ENCODE measurements around the gene SMARCAD1.

SMARCAD1 gene

GRCh38 chr4:94228493-94229216 is 21.0 kb downstream of the SMARCAD1 start:
- no peak for DNase-seq (ENCODE audit: low read depth)

- DNase-seq (ENCODE audit: low read depth), result no peak
These were observed 24.9 kb downstream of the SMARCAD1 start for GRCh38 chr4:94232519-94232918.

- DNase-seq (ENCODE audit: low read depth), result no peak
These were observed 28.2 kb downstream of the SMARCAD1 start for GRCh38 chr4:94235825-94236224.

- no peak for DNase-seq (ENCODE audit: low read depth)
These were observed 29.6 kb downstream of the SMARCAD1 start for GRCh38 chr4:94237271-94237670.

- no peak for DNase-seq (ENCODE audit: low read depth)
These were observed 30.5 kb downstream of the SMARCAD1 start for GRCh38 chr4:94238160-94238559.

- no peak for DNase-seq (ENCODE audit: low read depth)
These were observed 32.7 kb downstream of the SMARCAD1 start for GRCh38 chr4:94240384-94240783.

- DNase-seq (ENCODE audit: low read depth), result no peak
These were observed 36.6 kb downstream of the SMARCAD1 start for GRCh38 chr4:94244087-94244828.

GRCh38 chr4:94244829-94245185 is 37.1 kb downstream of the SMARCAD1 start:
- DNase-seq (ENCODE audit: low read depth), result no peak

- no peak for DNase-seq (ENCODE audit: low read depth)
These were observed 43.4 kb downstream of the SMARCAD1 start for GRCh38 chr4:94251094-94251493.

GRCh38 chr4:94253036-94253435 is 45.4 kb downstream of the SMARCAD1 start:
- no peak for DNase-seq (ENCODE audit: low read depth)

GRCh38 chr4:94256144-94256783 is 48.6 kb downstream of the SMARCAD1 start:
- DNase-seq (ENCODE audit: low read depth), result no peak

GRCh38 chr4:94256828-94257227 is 49.2 kb downstream of the SMARCAD1 start:
- no peak for DNase-seq (ENCODE audit: low read depth)

- DNase-seq (ENCODE audit: low read depth), result no peak
These were observed 54.7 kb downstream of the SMARCAD1 start for GRCh38 chr4:94262163-94263016.

GRCh38 chr4:94267037-94267436 is 59.4 kb downstream of the SMARCAD1 start:
- DNase-seq (ENCODE audit: low read depth), result no peak

- DNase-seq (ENCODE audit: low read depth), result no peak
These were observed 63.6 kb downstream of the SMARCAD1 start for GRCh38 chr4:94271248-94271647.

- DNase-seq (ENCODE audit: low read depth), result no peak
These were observed 67.2 kb downstream of the SMARCAD1 start for GRCh38 chr4:94274912-94275311.

- no peak for DNase-seq (ENCODE audit: low read depth)
These were observed 68.5 kb downstream of the SMARCAD1 start for GRCh38 chr4:94276204-94276603.

- DNase-seq (ENCODE audit: low read depth), result no peak
These were observed 69.9 kb downstream of the SMARCAD1 start for GRCh38 chr4:94277534-94277933.

- no peak for DNase-seq (ENCODE audit: low read depth)
These were observed 71.1 kb downstream of the SMARCAD1 start for GRCh38 chr4:94278781-94279180.

- DNase-seq (ENCODE audit: low read depth), result no peak
These were observed 77.2 kb downstream of the SMARCAD1 start for GRCh38 chr4:94284889-94285288.

GRCh38 chr4:94285666-94286065 is 78.0 kb downstream of the SMARCAD1 start:
- no peak for DNase-seq (ENCODE audit: low read depth)

- DNase-seq (ENCODE audit: low read depth), result no peak
These were observed 82.6 kb downstream of the SMARCAD1 start for GRCh38 chr4:94290245-94290644.

All from HS-27A (cell line).